Subcutaneous abdominal adipose tissue (tissue), 5 donors: ENCODE results near the gene RAI14.

Experiments used
- H3K27ac ChIP-seq: one replicate; pipeline ENCODE4 v1.7.0; 2013; ENCODE audit warnings: low read depth, mild to moderate bottlenecking, inconsistent platforms, low read length, moderate library complexity
- H3K27me3 ChIP-seq, 5 donors: one replicate each; pipeline ENCODE4 v1.7.0; 2013; ENCODE audit warnings: low read length in 5 of 5, inconsistent platforms in 1 of 5; ENCODE audit not compliant: control insufficient read depth in 5 of 5, insufficient read depth in 4 of 5
- H3K36me3 ChIP-seq, 5 donors: one replicate each; pipeline ENCODE4 v1.7.0; 2013; ENCODE audit warnings: low read length in 5 of 5; ENCODE audit not compliant: control insufficient read depth in 5 of 5, insufficient read depth in 5 of 5
- H3K4me1 ChIP-seq, 5 donors: one replicate each; pipeline ENCODE4 v1.7.0; 2013; ENCODE audit warnings: low read length in 5 of 5, mild to moderate bottlenecking in 3 of 5, moderate library complexity in 1 of 5; ENCODE audit not compliant: control insufficient read depth in 5 of 5, insufficient read depth in 5 of 5
- H3K4me3 ChIP-seq, 5 donors: one replicate each; pipeline ENCODE4 v1.7.0; 2013; ENCODE audit warnings: low read length in 5 of 5, low read depth in 1 of 5
- H3K9ac ChIP-seq, 5 donors: one replicate each; pipeline ENCODE4 v1.7.0; 2013; ENCODE audit warnings: low read length in 5 of 5, mild to moderate bottlenecking in 4 of 5, moderate library complexity in 3 of 5
- H3K9me3 ChIP-seq, 5 donors: one replicate each; pipeline ENCODE4 v1.7.0; 2013; ENCODE audit warnings: low read length in 5 of 5; ENCODE audit not compliant: control insufficient read depth in 5 of 5
- donor health status: healthy.
- donor health status: healthy.
- donor health status: healthy.
- donor health status: healthy.
- donor health status: healthy.

RAI14 gene

GRCh38 chr5:34657274-34657921 is 1.3 kb downstream of the RAI14 start:
- Histone ChIP-seq H3K9ac (peak overlapping the region in 3 of 5 donors; percentile 62 to 72 (median 65)), H3K36me3 (no peaks in the 10 kb centered on the region), H3K9me3 (no peaks in the 10 kb centered on the region), H3K27me3 (peaks cover 0 to 4% (median 0%) of the 10 kb centered on the region in 5 donors), H3K4me1 (peaks cover 0 to 27% (median 22%) of the 10 kb centered on the region in 5 donors), H3K27ac (peak overlapping the region; percentile 46), H3K4me3 (peak overlapping the region; percentile 52 to 81 (median 75))

GRCh38 chr5:34657988-34658387 is 1.9 kb downstream of the RAI14 start:
- Histone ChIP-seq H3K27me3 (peaks cover 0 to 4% (median 0%) of the 10 kb centered on the region in 5 donors), H3K27ac (no peak overlapping the region), H3K4me1 (peaks cover 0 to 27% (median 22%) of the 10 kb centered on the region in 5 donors), H3K4me3 (peak overlapping the region in 3 of 5 donors; percentile 75 to 81 (median 78)), H3K9ac (no peak overlapping the region), H3K36me3 (no peaks in the 10 kb centered on the region), H3K9me3 (no peaks in the 10 kb centered on the region)

DNA sequence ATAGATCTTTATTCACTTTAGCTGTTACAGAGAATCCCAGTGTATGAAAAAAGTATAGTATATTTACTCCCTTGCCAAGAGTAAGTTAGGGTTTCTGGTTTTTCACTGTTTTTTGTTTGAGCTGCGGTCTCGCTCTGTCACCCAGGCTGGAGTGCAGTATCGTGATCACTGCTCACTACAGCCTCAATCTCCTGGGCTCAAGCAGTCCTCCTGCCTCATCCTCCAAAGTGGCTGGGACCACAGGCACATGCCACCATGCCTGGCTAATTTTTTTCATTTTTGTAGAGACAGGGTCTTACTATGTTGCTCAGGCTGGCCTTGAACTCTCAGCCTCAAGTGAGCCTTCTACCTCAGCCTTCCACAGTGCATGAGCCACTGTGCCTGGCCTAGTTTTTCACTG is 3.0 kb downstream of the RAI14 start:
- no peaks in the 10 kb centered on the region for H3K36me3 ChIP-seq
- H3K4me3 ChIP-seq, result no peak overlapping the region
- H3K9ac ChIP-seq, result no peak overlapping the region
- H3K27ac ChIP-seq, result no peak overlapping the region
- peaks cover 0 to 27% (median 22%) of the 10 kb centered on the region in 5 donors for H3K4me1 ChIP-seq
- H3K9me3 ChIP-seq, result no peaks in the 10 kb centered on the region
- H3K27me3 ChIP-seq, result peaks cover 0 to 4% (median 0%) of the 10 kb centered on the region in 5 donors

DNA sequence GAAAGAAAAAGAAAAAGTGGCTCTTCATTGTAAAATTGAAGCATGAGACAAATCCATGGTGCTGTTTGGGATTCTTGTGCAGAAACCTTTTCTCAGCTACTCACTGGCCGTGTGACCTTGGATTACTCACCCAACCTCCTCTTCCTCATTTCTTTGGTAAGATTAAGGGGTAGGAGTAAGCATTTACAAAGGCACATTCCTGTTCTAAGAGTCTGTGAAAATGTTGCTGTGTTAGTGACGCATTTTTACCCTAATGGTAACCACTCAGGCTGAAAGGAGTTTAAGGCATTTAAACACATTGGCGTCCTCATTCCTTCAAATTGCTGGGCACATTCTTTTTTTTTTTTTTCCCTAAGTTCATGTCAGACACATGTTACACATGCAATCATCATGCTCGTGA is 4.3 kb downstream of the RAI14 start:
- H3K4me1 ChIP-seq, result peaks cover 0 to 24% (median 18%) of the 10 kb centered on the region in 5 donors
- peaks cover 0 to 4% (median 0%) of the 10 kb centered on the region in 5 donors for H3K27me3 ChIP-seq
- H3K9ac ChIP-seq, result no peak overlapping the region
- no peaks in the 10 kb centered on the region for H3K36me3 ChIP-seq
- no peak overlapping the region for H3K4me3 ChIP-seq
- H3K9me3 ChIP-seq, result no peaks in the 10 kb centered on the region
- H3K27ac ChIP-seq, result no peak overlapping the region

DNA sequence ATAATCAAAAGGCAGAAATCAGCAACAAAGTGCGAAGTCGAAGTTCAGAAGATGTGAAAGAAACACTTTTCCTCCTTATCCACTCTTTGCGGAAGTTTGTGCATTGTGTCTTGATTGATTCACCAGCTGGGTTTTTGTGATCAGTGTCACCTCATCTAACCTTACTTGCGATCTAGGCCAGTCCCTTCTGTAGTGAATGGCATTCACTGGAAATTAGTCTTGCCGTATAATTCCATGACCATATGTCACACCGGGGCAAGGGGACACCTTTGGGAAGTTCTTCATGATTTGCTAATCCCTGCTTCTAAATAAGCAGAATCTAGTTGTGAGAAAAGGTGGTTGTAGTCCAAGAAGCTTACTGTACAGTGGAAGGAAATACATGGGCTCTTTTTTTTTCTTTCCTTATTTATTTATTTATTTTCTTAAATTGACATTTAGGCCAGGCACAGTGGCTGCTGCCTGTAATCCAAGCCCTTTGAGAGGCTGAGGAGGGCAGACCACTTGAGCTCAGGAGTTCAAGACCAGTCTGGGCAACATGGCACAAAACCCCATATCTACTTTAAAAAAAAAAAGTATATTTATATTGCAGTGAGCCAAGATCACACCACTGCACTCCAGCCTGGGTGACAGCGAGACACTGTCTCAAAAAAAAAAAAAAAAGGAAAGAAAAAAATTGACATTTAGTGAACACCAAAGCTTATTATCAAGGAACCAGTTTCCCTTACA is 7.8 kb downstream of the RAI14 start:
- Histone ChIP-seq H3K36me3 (no peaks in the 10 kb centered on the region), H3K9me3 (no peaks in the 10 kb centered on the region), H3K9ac (no peak overlapping the region), H3K27ac (no peak overlapping the region), H3K4me1 (no peaks in the 10 kb centered on the region), H3K4me3 (no peak overlapping the region), H3K27me3 (no peaks in the 10 kb centered on the region)

DNA sequence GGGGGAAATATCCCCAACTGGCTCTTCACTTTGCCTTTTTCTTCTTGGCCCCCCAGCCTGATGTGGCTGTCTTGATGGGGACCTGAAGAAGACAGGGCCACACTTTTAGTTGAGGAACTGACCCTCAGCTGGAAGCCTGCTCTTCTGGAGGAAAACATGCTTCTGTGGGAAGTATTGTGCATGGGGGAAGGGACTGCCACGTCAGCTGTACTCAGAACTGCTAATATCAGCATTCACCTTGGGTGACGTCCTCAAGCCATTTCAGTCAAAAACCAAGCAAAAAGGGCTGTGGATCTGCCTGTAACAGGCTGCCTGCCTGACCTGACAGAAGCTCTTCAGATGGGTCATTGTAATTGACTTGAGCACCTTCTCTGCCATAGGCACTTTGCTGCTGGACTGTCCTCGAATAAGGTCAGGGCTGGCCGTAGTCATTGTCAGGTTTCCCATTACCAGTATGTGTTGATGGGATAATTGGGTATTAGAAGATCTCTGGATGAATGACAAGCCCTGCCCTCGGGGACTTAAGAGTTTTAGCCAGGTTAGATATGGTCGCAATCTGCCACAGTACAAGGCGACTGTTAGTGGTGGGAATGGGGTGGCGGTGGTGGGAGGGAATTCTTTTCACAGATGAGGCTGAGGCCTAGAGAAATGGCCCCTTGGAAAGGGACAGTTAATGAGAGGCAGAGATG is 10.4 kb downstream of the RAI14 start:
- Histone ChIP-seq H3K27ac (no peak overlapping the region), H3K36me3 (no peaks in the 10 kb centered on the region), H3K27me3 (no peaks in the 10 kb centered on the region), H3K9me3 (no peaks in the 10 kb centered on the region), H3K9ac (no peak overlapping the region), H3K4me1 (no peaks in the 10 kb centered on the region), H3K4me3 (no peak overlapping the region)

GRCh38 chr5:34667705-34668104 is 11.6 kb downstream of the RAI14 start:
- Histone ChIP-seq H3K36me3 (no peaks in the 10 kb centered on the region), H3K9ac (no peak overlapping the region), H3K27ac (no peak overlapping the region), H3K27me3 (no peaks in the 10 kb centered on the region), H3K4me1 (peaks cover 0 to 5% (median 0%) of the 10 kb centered on the region in 5 donors), H3K9me3 (no peaks in the 10 kb centered on the region), H3K4me3 (no peak overlapping the region)

GRCh38 chr5:34669931-34670516 is 13.9 kb downstream of the RAI14 start:
- H3K27ac ChIP-seq, result no peak overlapping the region
- peaks cover 0 to 23% (median 5%) of the 10 kb centered on the region in 5 donors for H3K4me1 ChIP-seq
- H3K9ac ChIP-seq, result no peak overlapping the region
- H3K9me3 ChIP-seq, result no peaks in the 10 kb centered on the region
- no peaks in the 10 kb centered on the region for H3K27me3 ChIP-seq
- no peaks in the 10 kb centered on the region for H3K36me3 ChIP-seq
- H3K4me3 ChIP-seq, result no peak overlapping the region

- Histone ChIP-seq H3K9me3 (no peaks in the 10 kb centered on the region), H3K27me3 (no peaks in the 10 kb centered on the region), H3K9ac (no peak overlapping the region), H3K36me3 (no peaks in the 10 kb centered on the region), H3K27ac (no peak overlapping the region), H3K4me3 (no peak overlapping the region), H3K4me1 (peaks cover 0 to 23% (median 5%) of the 10 kb centered on the region in 5 donors)
These were observed 16.1 kb downstream of the RAI14 start for GRCh38 chr5:34672196-34672595.
